C4-2B (cell line): ENCODE results near the gene SNN.

Experiments
- CTCF ChIP-seq: fragments of 450-650 bp; conservative IDR thresholded peaks from 2 replicates; pipeline ENCODE4 v1.5.1; 2017; ENCODE audit warnings: mild to moderate bottlenecking
- ZFX ChIP-seq: fragments of 450-650 bp; IDR thresholded peaks from 2 replicates; pipeline ENCODE4 v1.6.1; 2017

- TF ChIP-seq CTCF (no peak), ZFX (no peak)
These were observed 17.3 kb upstream of the SNN start for GRCh38 chr16:11650641-11651591.
